ENCODE data around the gene ABCG5.

The ABCG5 gene

DNA sequence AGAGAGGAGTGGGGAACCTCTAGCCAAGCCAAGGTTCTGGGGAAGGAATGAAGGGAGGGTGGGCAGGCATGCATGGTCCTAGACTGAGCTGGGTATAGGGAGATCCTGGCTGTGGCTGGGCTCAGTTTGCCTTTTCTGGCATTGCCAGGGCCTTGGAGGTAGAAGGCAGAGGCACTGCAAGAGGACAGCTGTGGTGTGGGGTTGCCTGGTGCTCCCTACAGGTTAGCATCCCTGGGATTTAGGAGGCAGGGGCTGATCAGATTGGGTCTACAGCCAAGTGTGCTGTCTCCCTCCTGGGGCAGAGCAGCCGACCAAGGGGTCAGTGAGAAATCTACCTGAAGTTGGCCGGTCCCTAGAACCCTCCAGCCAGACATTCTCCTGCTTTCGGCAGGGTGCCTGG lies 16.0 kb upstream of the ABCG5 start:
- H3K4me3 ChIP-seq (ENCODE audit: low read depth, low read length): no peak overlapping the region
- no peak overlapping the region for H3K27ac ChIP-seq (ENCODE audit: extremely low read depth, low read depth, low read length)
- TF ChIP-seq SP3 (tag by site-specific recombination; IDR thresholded peaks at IDR 0.05): no peak
- TF ChIP-seq ZFP41 (tag by site-specific recombination; IDR thresholded peaks at IDR 0.05; ENCODE audit: borderline replicate concordance): no peak
- TF ChIP-seq ZNF155 (tag by site-specific recombination; IDR thresholded peaks at IDR 0.05): no peak
- TF ChIP-seq ZSCAN30 (tag by site-specific recombination; IDR thresholded peaks at IDR 0.05): no peak
- TF ChIP-seq, protein P1, sequence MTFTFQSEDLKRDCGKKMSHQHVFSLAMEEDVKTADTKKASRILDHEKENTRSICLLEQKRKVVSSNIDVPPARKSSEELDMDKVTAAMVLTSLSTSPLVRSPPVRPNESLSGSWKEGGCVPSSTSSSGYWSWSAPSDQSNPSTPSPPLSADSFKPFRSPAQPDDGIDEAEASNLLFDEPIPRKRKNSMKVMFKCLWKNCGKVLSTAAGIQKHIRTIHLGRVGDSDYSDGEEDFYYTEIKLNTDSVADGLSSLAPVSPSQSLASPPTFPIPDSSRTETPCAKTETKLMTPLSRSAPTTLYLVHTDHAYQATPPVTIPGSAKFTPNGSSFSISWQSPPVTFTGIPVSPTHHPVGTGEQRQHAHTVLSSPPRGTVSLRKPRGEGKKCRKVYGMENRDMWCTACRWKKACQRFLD (tag by site-specific recombination; IDR thresholded peaks at IDR 0.05): no peak
- TF ChIP-seq, protein P2, sequence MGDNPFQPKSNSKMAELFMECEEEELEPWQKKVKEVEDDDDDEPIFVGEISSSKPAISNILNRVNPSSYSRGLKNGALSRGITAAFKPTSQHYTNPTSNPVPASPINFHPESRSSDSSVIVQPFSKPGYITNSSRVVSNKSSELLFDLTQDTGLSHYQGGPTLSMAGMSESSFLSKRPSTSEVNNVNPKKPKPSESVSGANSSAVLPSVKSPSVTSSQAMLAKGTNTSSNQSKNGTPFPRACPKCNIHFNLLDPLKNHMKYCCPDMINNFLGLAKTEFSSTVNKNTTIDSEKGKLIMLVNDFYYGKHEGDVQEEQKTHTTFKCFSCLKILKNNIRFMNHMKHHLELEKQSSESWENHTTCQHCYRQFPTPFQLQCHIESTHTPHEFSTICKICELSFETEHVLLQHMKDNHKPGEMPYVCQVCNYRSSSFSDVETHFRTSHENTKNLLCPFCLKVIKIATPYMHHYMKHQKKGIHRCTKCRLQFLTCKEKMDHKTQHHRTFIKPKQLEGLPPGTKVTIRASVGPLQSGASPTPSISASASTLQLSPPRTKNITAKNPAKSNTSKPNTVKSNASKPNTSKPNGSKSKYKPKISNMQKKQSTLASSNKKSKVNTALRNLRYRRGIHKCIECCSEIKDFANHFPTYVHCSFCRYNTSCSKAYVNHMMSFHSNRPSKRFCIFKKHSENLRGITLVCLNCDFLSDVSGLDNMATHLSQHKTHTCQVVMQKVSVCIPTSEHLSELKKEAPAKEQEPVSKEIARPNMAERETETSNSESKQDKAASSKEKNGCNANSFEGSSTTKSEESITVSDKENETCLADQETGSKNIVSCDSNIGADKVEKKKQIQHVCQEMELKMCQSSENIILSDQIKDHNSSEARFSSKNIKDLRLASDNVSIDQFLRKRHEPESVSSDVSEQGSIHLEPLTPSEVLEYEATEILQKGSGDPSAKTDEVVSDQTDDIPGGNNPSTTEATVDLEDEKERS (tag by site-specific recombination; IDR thresholded peaks at IDR 0.05): no peak
- TF ChIP-seq, protein P3, sequence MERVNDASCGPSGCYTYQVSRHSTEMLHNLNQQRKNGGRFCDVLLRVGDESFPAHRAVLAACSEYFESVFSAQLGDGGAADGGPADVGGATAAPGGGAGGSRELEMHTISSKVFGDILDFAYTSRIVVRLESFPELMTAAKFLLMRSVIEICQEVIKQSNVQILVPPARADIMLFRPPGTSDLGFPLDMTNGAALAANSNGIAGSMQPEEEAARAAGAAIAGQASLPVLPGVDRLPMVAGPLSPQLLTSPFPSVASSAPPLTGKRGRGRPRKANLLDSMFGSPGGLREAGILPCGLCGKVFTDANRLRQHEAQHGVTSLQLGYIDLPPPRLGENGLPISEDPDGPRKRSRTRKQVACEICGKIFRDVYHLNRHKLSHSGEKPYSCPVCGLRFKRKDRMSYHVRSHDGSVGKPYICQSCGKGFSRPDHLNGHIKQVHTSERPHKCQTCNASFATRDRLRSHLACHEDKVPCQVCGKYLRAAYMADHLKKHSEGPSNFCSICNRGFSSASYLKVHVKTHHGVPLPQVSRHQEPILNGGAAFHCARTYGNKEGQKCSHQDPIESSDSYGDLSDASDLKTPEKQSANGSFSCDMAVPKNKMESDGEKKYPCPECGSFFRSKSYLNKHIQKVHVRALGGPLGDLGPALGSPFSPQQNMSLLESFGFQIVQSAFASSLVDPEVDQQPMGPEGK (tag by site-specific recombination; IDR thresholded peaks at IDR 0.05): no peak
- TF ChIP-seq ZNF530 (tag by site-specific recombination; IDR thresholded peaks at IDR 0.05; ENCODE audit: low read depth): no peak
- TF ChIP-seq ZNF169 (tag by site-specific recombination; IDR thresholded peaks at IDR 0.05): no peak
- no peak for TF ChIP-seq ZNF37A (tag by site-specific recombination; IDR thresholded peaks at IDR 0.05)
- TF ChIP-seq ZNF785 (tag by site-specific recombination; IDR thresholded peaks at IDR 0.05): no peak
- no peak for TF ChIP-seq ZNF274 (IDR thresholded peaks at IDR 0.05; ENCODE audit: low read length)
- TF ChIP-seq ZNF274 (tag by site-specific recombination; IDR thresholded peaks at IDR 0.05; ENCODE audit: borderline replicate concordance): no peak
- TF ChIP-seq ZNF571 (tag by site-specific recombination; IDR thresholded peaks at IDR 0.05): no peak
- TF ChIP-seq ZNF175 (tag by site-specific recombination; IDR thresholded peaks at IDR 0.05): no peak
- TF ChIP-seq, protein P4, sequence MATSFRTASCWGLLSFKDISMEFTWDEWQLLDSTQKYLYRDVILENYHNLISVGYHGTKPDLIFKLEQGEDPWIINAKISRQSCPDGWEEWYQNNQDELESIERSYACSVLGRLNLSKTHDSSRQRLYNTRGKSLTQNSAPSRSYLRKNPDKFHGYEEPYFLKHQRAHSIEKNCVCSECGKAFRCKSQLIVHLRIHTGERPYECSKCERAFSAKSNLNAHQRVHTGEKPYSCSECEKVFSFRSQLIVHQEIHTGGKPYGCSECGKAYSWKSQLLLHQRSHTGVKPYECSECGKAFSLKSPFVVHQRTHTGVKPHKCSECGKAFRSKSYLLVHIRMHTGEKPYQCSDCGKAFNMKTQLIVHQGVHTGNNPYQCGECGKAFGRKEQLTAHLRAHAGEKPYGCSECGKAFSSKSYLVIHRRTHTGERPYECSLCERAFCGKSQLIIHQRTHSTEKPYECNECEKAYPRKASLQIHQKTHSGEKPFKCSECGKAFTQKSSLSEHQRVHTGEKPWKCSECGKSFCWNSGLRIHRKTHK (tag by site-specific recombination; IDR thresholded peaks at IDR 0.05): no peak
- H3K9me3 ChIP-seq (ENCODE audit: control insufficient read depth, insufficient read depth, low read depth, low read length): no peaks in the 10 kb centered on the region
- ChIA-PET POLR2A (no interaction called here), CTCF (no interaction called here)
- H3K4me1 ChIP-seq (ENCODE audit: control insufficient read depth, insufficient read depth, low read length): no peaks in the 10 kb centered on the region
- H3K36me3 ChIP-seq (ENCODE audit: control insufficient read depth in 2 of 2, insufficient read depth in 1 of 2, low read length in 2 of 2): no peaks in the 10 kb centered on the region

DNA sequence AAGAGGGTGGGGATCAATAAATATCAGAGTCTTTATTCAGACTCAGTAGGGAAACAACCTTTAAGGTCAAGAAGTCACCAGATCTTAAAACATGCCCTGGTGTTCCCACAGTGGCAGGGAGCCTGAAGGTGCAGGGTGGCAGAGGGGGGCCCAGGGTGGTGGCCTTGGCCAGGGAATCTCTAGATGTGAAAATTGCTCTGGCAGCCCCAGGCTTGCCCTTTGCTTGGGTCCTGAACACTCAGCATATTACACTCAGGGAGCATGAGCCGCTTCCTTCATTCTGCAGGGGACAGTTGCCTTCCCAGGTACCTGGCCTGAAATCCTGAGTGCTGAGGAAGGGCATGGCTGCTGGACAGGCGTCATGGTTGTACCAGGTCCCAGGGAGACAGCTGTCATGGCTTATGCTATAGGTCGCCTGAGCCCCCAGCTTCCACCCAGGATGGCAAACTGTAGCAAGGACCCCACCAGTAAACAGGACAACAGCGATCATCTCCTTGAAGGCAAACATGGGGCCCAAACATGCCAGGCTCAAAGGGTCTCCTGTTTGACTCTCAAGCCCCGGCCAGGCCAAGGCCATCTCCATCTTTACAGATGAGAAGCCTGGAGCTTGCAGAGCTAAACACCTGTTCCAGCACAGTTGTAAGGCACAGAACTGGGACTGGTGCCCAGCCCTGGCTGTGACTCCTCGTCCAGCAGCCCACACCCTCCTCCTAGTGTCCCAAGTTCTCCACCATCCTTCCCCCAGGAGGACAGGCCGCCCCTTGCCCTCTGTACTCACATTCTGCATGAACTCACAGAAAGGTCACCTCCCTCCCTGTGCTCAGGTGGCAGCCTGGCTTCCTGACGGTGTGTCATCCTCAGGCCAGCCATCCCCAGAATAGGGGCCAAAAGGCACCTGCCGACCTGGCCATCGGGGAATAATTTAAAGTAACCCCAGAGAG lies 14.8 kb upstream of the ABCG5 start:
- no peak overlapping the region for H3K4me3 ChIP-seq (ENCODE audit: low read depth, low read length)
- ChIA-PET POLR2A (no interaction called here), CTCF (interaction anchor here (0.6 kb wide), 1 partner anchor 1115 kb away, joined by 3 read pairs; no protein-coding TSS in a partner anchor)
- H3K4me1 ChIP-seq (ENCODE audit: control insufficient read depth, insufficient read depth, low read length): no peaks in the 10 kb centered on the region
- no peaks in the 10 kb centered on the region for H3K36me3 ChIP-seq (ENCODE audit: control insufficient read depth in 2 of 2, insufficient read depth in 1 of 2, low read length in 2 of 2)
- H3K27ac ChIP-seq (ENCODE audit: extremely low read depth, low read depth, low read length): no peak overlapping the region
- H3K9me3 ChIP-seq (ENCODE audit: control insufficient read depth, insufficient read depth, low read depth, low read length): no peaks in the 10 kb centered on the region
- TF ChIP-seq SALL2 (tag by site-specific recombination; IDR thresholded peaks at IDR 0.05; ENCODE audit: borderline replicate concordance): no peak
- TF ChIP-seq, protein P2 (tag by site-specific recombination; IDR thresholded peaks at IDR 0.05): no peak
- no peak for TF ChIP-seq ZXDB (tag by site-specific recombination; IDR thresholded peaks at IDR 0.05)
- TF ChIP-seq, protein P5, sequence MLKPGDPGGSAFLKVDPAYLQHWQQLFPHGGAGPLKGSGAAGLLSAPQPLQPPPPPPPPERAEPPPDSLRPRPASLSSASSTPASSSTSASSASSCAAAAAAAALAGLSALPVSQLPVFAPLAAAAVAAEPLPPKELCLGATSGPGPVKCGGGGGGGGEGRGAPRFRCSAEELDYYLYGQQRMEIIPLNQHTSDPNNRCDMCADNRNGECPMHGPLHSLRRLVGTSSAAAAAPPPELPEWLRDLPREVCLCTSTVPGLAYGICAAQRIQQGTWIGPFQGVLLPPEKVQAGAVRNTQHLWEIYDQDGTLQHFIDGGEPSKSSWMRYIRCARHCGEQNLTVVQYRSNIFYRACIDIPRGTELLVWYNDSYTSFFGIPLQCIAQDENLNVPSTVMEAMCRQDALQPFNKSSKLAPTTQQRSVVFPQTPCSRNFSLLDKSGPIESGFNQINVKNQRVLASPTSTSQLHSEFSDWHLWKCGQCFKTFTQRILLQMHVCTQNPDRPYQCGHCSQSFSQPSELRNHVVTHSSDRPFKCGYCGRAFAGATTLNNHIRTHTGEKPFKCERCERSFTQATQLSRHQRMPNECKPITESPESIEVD (tag by site-specific recombination; IDR thresholded peaks at IDR 0.05): no peak
- TF ChIP-seq ZFHX2 (tag by site-specific recombination; conservative IDR thresholded peaks at IDR 0.05): no peak
